ENCODE measurements around the gene DHX35. TPM values are rescaled to one million over a fixed set of nuclear protein-coding genes. Genes with fewer than 3 reads are reported as not detected.

Gene DHX35
- total and polyA plus RNA-seq, 2 of the 8 experiments (the other 6 are each of a cell fraction or from before 2014, with no cell fraction given) = 21.9 to 27.7 TPM

GRCh38 chr20:39047417-39047985 is 85.4 kb downstream of the DHX35 start (continued):
- no peak for TF ChIP-seq CHD7 (IDR thresholded peaks at IDR 0.05; ENCODE audit: insufficient replicate concordance, low read length)
- no peak for TF ChIP-seq USF2 (IDR thresholded peaks at IDR 0.05; ENCODE audit: low read length)
- no peak for TF ChIP-seq MAFK (IDR thresholded peaks at IDR 0.05; ENCODE audit: low read depth, low read length)
- TF ChIP-seq ZNF274 (IDR thresholded peaks at IDR 0.05; ENCODE audit: borderline replicate concordance, extremely low read depth, low read length) = no peak
- TF ChIP-seq SRF (IDR thresholded peaks at IDR 0.05; ENCODE audit: low read depth, low read length) = no peak
- no peak for TF ChIP-seq HDAC2 (IDR thresholded peaks at IDR 0.05; ENCODE audit: borderline replicate concordance in 1 of 2, low read depth in 2 of 2, low read length in 2 of 2)
- TF ChIP-seq MAX (IDR thresholded peaks at IDR 0.05) = no peak
- no peak for TF ChIP-seq TAF7 (optimal IDR thresholded peaks at IDR 0.05; ENCODE audit: borderline replicate concordance, low read depth, low read length)
- no peak for TF ChIP-seq RFX5 (IDR thresholded peaks at IDR 0.05; ENCODE audit: borderline replicate concordance, low read depth, low read length)
